GM21737 (cell line): ENCODE results near the gene COL5A1.
"Not testable (repeated sequence)": the region's sequence is repeated elsewhere in the genome, so short reads cannot be mapped to it uniquely, and the experiment has no call there.

ENCODE experiments used
- ATAC-seq: cut with Tn5 transposase; IDR thresholded peaks from one replicate; pipeline ENCODE4 v1.9.1; 2021; ENCODE audit warnings: mild to moderate bottlenecking, moderate library complexity; ENCODE audit not compliant: unreplicated experiment

The COL5A1 gene

DNA sequence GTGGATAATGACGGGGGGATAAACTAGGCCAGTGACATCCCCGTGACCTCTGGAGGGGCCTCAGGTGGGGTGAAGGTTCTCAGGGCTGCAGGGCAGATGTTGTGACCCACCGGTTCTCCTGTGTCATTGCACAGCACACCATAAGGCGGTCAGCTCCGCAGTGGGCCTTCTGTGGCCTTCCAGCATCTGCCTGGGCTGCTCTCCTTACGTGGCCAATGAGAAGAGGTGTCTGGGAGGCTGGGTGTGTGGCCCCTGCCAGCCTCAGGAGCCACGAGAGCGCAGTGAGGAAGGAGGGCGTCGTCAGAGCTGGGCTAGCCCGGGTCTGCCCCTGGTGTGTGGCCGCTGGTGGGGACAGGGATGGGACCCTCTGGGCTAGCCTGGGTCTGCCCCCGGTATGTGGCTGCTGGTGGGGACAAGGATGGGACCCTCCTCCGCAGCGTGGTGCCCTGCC lies 48.7 kb downstream of the COL5A1 start:
- no peak for ATAC-seq

DNA sequence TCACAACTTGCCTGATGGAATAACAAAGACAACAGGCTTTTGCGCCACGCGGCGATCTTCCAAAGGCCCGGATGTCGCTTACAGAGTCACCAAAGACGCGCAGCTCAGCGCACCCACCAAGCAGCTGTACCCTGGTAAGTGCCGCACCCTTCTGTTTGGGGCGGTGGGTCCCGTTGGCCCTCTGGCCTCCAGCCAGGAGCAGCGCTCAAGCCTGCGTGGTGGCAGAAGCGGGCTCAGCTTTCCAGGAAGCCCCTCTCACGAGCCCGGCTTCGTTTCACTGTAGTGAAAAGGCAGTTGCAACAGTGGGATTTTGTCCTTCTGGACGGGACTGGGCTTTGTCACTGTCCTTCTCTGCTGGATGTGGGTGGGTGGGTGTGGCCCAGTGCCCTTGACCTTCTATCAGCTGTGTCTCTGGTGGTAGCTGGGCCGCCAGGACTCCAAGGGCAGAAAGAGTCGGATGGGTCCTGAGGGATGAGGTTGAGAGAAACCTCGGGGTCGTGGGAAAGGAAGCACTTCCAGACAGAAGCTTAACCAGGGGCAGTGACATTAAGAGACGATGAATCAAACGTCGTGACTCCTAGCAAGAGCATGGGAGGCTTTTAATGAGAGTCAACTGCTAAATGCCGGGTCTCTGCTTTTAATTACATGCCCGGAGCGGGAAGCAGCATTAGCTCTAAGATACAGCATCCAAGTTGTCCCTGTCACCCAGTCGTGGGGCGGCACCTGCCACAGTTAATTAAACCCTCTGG lies 49.5 kb downstream of the COL5A1 start:
- no peak for ATAC-seq

DNA sequence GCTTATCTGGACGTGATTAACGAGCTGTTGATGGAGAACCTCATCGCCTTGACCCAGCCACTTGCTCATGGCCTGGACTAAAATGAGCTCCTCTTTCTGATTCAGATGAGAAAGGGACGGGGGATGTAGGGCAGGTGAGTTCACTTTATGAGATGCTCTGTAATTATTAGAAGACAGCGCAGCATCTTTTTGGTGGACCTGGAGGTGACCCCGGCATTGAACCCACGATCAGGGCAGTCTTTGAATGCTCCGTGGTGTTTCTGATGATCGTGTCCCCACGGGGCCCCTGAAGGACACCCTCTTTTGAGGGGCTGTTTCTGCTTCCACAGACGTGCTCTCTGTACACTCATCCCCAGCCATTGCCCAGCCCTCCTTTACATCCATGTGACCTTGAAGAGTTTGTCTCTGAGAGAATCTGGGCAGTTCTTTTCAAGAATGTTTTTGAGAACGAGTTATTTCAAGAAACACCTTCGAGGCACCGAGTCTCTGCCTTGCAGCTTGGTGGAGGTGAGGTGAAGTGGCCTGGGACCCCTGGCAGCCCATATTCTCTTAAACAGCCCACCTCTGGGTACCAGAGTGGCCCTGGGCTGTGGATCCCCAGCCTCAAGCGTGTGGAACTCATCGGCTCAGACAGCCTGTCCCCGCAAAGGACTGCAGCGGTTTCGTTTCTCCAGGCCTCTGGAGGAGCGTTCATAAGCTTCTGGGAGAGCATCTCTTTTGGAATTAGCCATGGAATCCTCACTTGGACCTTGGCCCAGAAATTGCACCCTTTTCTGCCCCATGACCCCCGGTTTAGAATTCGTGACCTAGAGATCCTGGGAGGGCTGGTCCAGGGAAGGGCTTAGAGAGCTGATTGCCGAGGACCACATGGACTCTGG lies 50.3 kb downstream of the COL5A1 start:
- ATAC-seq, result no peak

DNA sequence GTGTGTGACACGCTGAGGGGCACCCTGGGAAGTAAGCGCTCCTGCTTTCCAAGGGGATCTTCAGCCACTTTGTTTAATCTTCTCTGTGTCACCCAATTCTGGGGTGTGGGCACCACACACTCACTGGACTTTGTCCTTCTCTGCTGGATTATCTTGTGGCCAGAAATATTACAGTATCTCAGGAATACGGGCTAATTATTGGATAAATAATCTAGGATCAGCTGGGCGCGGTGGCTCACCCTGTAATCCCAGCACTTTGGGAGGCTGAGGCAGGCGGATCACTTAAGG lies 50.9 kb downstream of the COL5A1 start:
- ATAC-seq, result no peak

DNA sequence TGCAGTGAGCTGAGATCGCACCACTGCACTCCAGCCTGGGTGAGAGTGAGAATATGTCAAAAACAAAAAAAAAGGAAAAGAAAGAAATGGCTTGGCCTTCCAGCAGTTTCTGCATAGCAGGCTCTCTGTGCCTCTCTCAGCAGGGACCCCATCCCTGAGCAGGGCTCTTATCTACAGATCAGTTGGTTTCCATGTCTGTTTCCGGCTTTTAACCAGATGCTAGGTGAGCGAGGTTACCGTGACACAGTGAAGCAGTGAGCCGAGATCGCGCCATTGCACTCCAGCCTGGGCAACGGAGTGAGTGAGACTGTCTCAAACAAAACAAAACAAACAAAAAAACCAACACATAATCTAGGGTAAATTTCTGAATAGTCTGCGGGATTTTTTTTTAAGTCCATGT lies 51.4 kb downstream of the COL5A1 start:
- no peak for ATAC-seq

- ATAC-seq, result no peak
Observed at GRCh38 chr9:134693641-134694367, 52.2 kb downstream of the COL5A1 start.

DNA sequence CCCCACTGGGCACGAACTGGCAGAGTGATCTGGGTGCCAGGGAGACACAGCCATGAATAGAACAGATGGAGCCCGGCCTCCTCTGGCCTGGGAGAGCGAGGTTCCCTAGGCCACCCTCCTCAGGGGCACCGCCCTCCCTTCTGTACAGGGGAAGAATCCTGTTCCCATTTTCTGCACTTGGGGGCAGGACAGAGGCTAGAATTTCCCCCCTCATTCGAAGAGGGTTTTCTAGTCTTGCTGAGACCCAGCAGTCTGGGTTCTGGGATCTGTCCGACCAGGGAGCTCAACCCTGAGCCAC lies 52.7 kb downstream of the COL5A1 start:
- no peak for ATAC-seq

DNA sequence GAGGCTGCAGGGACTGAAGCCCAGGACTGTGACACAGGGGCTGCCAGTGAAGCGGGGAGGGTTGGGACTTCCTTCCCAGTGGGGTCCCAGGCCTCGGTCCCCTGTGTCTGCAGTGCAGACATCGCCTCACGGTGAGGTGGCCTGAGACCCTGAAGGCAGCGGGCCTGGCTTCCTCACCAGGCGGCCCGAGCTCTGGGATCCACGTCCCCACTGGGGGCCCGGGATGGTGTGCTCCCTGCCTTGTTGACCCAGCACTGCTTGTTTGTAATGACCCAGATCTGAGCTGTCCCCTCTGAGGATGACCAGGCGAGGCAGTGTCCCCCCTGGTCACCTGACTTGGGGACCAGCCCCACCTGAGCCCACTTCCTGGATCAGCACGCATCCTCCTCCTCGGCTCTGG lies 53.1 kb downstream of the COL5A1 start:
- ATAC-seq, result no peak

DNA sequence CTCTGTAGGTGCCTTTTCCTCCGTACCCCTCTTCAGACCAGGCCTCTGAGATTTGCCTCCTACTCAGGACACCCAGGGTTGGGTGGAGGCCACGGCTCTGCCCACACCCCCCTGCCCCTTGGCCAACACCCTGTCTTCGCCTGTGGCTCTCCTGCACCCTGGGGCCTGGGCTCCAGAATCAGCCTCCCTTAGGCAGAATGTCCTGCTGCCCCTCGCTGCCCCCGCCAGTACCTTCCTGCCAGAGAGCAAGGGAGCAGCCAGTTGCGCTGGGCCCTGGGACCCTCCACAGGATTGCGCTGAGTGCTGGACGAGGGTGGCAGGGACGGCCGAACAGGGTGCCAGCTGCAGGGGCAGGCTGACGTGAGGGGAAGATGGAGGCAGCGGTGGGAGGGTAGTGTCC lies 53.5 kb downstream of the COL5A1 start:
- ATAC-seq, result no peak

- no peak for ATAC-seq
Observed at GRCh38 chr9:134696433-134696832, 54.8 kb downstream of the COL5A1 start.

DNA sequence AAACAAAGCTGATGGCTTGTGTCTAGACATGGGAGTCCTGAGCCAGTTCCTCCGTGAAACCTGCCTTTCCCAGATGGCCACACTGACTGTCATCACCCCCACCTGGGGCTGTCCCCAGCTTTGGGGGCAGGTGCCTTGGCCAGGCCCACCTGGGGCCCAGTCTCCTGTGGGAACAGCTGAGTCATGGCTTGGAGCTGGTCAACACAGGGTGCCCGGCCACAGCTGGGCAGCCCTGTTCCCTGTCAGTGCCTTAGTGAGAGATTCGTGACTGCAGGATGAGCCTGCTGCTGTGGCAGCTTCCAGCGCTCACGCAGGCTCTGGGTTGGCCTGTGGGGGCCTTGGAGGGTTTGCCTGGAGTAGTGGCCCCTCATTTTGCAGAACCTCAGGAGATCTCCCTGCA lies 56.5 kb downstream of the COL5A1 start:
- ATAC-seq, result no peak

- no peak for ATAC-seq
Observed at GRCh38 chr9:134698587-134699342, 57.2 kb downstream of the COL5A1 start.

GRCh38 chr9:134699343-134699740 lies 57.7 kb downstream of the COL5A1 start:
- no peak for ATAC-seq

- ATAC-seq, result no peak
Observed at GRCh38 chr9:134700636-134701350, 59.2 kb downstream of the COL5A1 start.

- no peak for ATAC-seq
Observed at GRCh38 chr9:134701581-134702259, 60.1 kb downstream of the COL5A1 start.

DNA sequence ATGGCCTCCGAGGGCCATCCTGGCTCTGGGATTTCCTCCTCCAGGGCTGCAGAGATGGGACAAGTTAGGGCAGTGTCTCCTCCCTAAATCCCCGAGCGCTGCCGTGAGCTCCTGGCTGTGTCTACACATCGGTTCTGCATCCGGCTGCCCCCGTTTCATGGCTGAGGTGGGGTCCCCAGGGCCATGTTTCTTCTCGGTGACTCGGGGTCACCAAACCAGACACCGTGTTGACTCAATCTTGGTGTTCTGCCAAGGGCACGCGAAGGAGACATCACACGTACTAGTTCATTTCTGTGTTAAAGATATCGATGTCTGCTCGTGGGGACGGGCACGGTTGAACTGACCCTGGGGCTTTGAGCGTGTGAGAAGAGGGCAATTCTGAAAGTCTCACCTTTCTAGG lies 60.7 kb downstream of the COL5A1 start:
- ATAC-seq, result no peak

- ATAC-seq, result not testable (repeated sequence)
Observed at GRCh38 chr9:134703730-134704114, 62.1 kb downstream of the COL5A1 start.

DNA sequence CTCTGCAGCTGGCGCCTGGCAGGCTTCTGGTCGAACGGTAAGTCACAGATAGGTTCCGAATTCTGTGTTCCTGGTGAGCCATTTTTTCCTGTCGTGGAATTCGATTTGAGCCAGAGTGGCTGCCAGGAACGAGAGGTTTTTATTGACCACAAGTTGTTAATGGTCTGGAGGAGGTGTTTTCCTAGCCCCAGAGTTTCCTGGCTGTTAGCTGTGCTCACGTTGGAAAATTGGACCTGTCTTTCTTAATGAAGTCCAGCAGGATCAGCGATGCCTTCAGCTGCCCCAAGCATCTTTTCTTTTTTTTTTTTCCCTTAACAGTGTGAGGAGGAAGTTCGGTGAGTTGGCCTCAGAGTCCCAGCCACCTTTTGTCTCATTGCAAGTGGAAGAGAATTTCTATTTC lies 62.9 kb downstream of the COL5A1 start:
- ATAC-seq, result no peak

DNA sequence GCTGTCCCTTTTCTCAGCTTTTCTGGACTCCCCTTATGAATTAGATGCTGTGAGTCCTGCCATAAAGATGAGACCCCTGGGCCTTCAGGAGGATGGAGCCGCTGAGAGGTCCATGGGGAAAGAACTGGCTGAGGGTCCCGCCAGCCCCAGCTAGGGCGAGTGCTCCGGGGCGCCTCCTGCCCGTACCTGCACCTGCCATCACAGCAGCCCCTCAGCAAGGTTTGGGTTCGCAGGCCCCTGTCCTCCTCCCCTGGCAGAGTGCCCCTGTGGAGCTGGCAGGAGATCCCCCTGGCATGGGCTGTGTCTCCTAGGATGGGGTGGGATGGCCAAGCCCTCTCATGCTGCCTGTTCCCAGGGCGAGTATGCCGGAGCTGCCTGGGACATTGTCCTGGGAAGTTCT lies 64.2 kb downstream of the COL5A1 start:
- ATAC-seq, result no peak

DNA sequence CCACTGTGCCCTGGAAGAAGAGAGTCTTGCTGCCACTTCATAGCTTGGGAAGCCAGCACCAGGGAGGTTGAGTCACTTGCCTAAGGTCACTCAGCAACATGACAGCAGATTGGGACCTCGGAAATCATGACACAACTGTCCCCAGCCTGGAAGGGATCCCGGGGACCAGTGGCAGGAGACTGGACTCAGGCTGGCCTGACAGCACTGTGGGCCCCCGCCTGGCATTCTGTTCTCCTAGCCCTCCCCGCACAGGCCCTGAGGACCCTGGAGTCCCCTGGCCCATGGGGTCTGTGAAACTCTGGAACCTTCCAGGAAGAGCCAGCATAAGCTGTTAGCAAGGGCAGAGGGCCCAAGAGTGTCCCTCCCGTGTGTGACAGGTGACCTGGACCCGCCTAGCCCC lies 64.9 kb downstream of the COL5A1 start:
- ATAC-seq, result no peak
